Kidney (tissue), 14 donors: ENCODE results near the gene GMDS. TPM values are rescaled to one million over a fixed set of nuclear protein-coding genes. Genes with fewer than 3 reads are reported as not detected.

Source experiments
- DNase-seq, 5 donors: peaks; one replicate each; pipeline ENCODE4 v3.0.0-alpha.2; 2013 to 2020
- FAIRE-seq: peaks from 2 replicates; lab custom pipeline; 2012; peaks lifted over from hg19 to GRCh38; lab: Jason Lieb, UNC
- H3K27ac ChIP-seq, 2 donors: one replicate each; pipeline ENCODE4 v1.7.0; 2013; ENCODE audit warnings: low read depth in 2 of 2, low read length in 2 of 2, inconsistent platforms in 1 of 2
- H3K27me3 ChIP-seq: one replicate; pipeline ENCODE4 v1.7.1; 2013; ENCODE audit warnings: low read length, inconsistent platforms; ENCODE audit not compliant: control insufficient read depth, insufficient read depth
- H3K36me3 ChIP-seq, 3 donors: one replicate each; pipeline versions ENCODE4 v1.7.0 to v1.7.1; 2013; ENCODE audit warnings: low read length in 3 of 3, control low read depth in 1 of 3, inconsistent platforms in 1 of 3; ENCODE audit not compliant: insufficient read depth in 3 of 3, control insufficient read depth in 2 of 3
- H3K4me1 ChIP-seq, 3 donors: one replicate each; pipeline versions ENCODE4 v1.7.0 to v1.7.1; 2013; ENCODE audit warnings: low read length in 3 of 3, inconsistent platforms in 1 of 3, low read depth in 1 of 3; ENCODE audit not compliant: control insufficient read depth in 2 of 3, insufficient read depth in 2 of 3
- H3K4me3 ChIP-seq, 3 donors: one replicate each; pipeline versions ENCODE4 v1.7.0 to v1.8.1; 2013; ENCODE audit warnings: low read length in 3 of 3, control low read depth in 1 of 3, inconsistent platforms in 1 of 3
- H3K9ac ChIP-seq, 3 donors: one replicate each; pipeline versions ENCODE4 v1.7.0 to v1.7.1; 2013; ENCODE audit warnings: low read length in 3 of 3, control low read depth in 1 of 3, inconsistent platforms in 1 of 3
- H3K9me3 ChIP-seq, 3 donors: one replicate each; pipeline versions ENCODE4 v1.7.0 to v1.7.1; 2013; ENCODE audit warnings: low read length in 3 of 3, control low read depth in 1 of 3, inconsistent platforms in 1 of 3; ENCODE audit not compliant: control insufficient read depth in 2 of 3, insufficient read depth in 1 of 3
- CTCF ChIP-seq: IDR thresholded peaks from 3 replicates; pipeline ENCODE4 v1.5.1; 2012; ENCODE audit warnings: mild to moderate bottlenecking, moderate library complexity, borderline replicate concordance; ENCODE audit not compliant: insufficient read depth; ENCODE audit errors: extremely low read depth
- intact Hi-C: fragments of 100-400 bp; cut with DNase I; formaldehyde crosslinking; loops from one replicate; pipeline ENCODE4 v1.11.1; 2022
- polyA plus RNA-seq: library from polyadenylated mRNA; stranded (reverse); fragments of 350-450 nt; fragmentation: Illumina TruSeq; extraction: RNeasy Lipid Tissue Mini Kit (QIAGEN cat#74804); gene quantifications from one replicate; pipeline ENCODE4 v1.2.3, GENCODE V29; 2014; ENCODE audit warnings: low read depth, low replicate concordance; ENCODE audit not compliant: insufficient read depth
- total RNA-seq: library from RNA; stranded (reverse); fragmentation: NEBNext Ultra II Directional; extraction: Animal tissue kit (Norgen Biotek cat#: 25700); gene quantifications from one replicate; pipeline ENCODE4 v1.2.1, GENCODE V29; 2021
- donor health status: control.
- donor health status: control.
- donor health status: control.
- donor health status: control.
- donor health status: control.
- donor health status: DM: yes; HTN: yes; CAD: no.
- donor health status: Normal renal cell carcinoma (clear cell type).

GMDS gene
- total and polyA plus RNA-seq, 2 donors from 2014 or later: 49.6 to 63.7 TPM

- TF ChIP-seq CTCF: no peak
- H3K36me3 ChIP-seq: no peaks in the 10 kb centered on the region
- DNase-seq (peak in 4 of 5 donors; percentile 87 to 97 (median 92)), FAIRE-seq (no peak)
- peaks cover 0 to 5% (median 4%) of the 10 kb centered on the region in 3 donors for H3K4me1 ChIP-seq
- intact Hi-C loops: no loop called here
- H3K4me3 ChIP-seq: no peak overlapping the region
- H3K9ac ChIP-seq: no peak overlapping the region
- H3K27ac ChIP-seq: no peak overlapping the region
- no peaks in the 10 kb centered on the region for H3K9me3 ChIP-seq
- no peaks in the 10 kb centered on the region for H3K27me3 ChIP-seq
Measured at GRCh38 chr6:1903780-1904465, 341.5 kb downstream of the GMDS start.

GRCh38 chr6:1901556-1901955 is 343.8 kb downstream of the GMDS start:
- intact Hi-C loops: no loop called here

GRCh38 chr6:1896897-1897296 is 348.5 kb downstream of the GMDS start:
- intact Hi-C loops: no loop called here
- DNase-seq (no peak), FAIRE-seq (no peak)
- no peak overlapping the region for H3K27ac ChIP-seq
- no peaks in the 10 kb centered on the region for H3K36me3 ChIP-seq
- no peaks in the 10 kb centered on the region for H3K27me3 ChIP-seq
- H3K9ac ChIP-seq: no peak overlapping the region
- H3K9me3 ChIP-seq: no peaks in the 10 kb centered on the region
- H3K4me1 ChIP-seq: no peaks in the 10 kb centered on the region
- TF ChIP-seq CTCF: no peak
- H3K4me3 ChIP-seq: no peak overlapping the region

More at GRCh38 chr6:1901556-1901955, 343.8 kb downstream of the GMDS start:
- Histone ChIP-seq H3K27ac (no peak overlapping the region), H3K27me3 (no peaks in the 10 kb centered on the region), H3K4me3 (no peak overlapping the region), H3K4me1 (peaks cover 0 to 5% (median 0%) of the 10 kb centered on the region in 3 donors), H3K9ac (no peak overlapping the region), H3K36me3 (no peaks in the 10 kb centered on the region), H3K9me3 (no peaks in the 10 kb centered on the region)
- TF ChIP-seq CTCF: no peak
- peak in 1 of 5 donors; percentile 71 for DNase-seq
- FAIRE-seq: no peak
